DOHH2 (cell line): ENCODE measurements around the gene SERPINE3.

Experiments used
- H3F3A ChIP-seq: fragments of 200-600 bp; sonication (generic), shearing (Covaris generic); 2 replicates; pipeline ENCODE4 v1.6.0; 2016; ENCODE audit warnings: antibody characterized with exemption, mild to moderate bottlenecking; ENCODE audit not compliant: control insufficient read depth, insufficient read depth
- H3K27ac ChIP-seq: fragments of 200-600 bp; sonication (generic); 2 replicates; pipeline ENCODE4 v1.5.1; 2014; ENCODE audit warnings: low read depth, mild to moderate bottlenecking, low read length, moderate library complexity
- H3K27me3 ChIP-seq: fragments of 200-600 bp; sonication (generic); 2 replicates; pipeline ENCODE4 v1.6.1; 2014; ENCODE audit warnings: mild to moderate bottlenecking, low read length, mixed read lengths; ENCODE audit not compliant: control insufficient read depth
- H3K36me3 ChIP-seq: fragments of 200-600 bp; sonication (generic); 2 replicates; pipeline ENCODE4 v1.6.1; 2014; ENCODE audit warnings: mild to moderate bottlenecking, low read length, moderate library complexity, mixed read lengths; ENCODE audit not compliant: control insufficient read depth
- H3K4me1 ChIP-seq: fragments of 200-600 bp; sonication (generic); 2 replicates; pipeline ENCODE4 v1.6.1; 2014; ENCODE audit warnings: mild to moderate bottlenecking, low read length, mixed read lengths; ENCODE audit not compliant: control insufficient read depth
- H3K4me2 ChIP-seq: fragments of 200-600 bp; sonication (generic); 2 replicates; pipeline ENCODE4 v1.6.0; 2014; ENCODE audit warnings: mild to moderate bottlenecking, low read length, moderate library complexity
- H3K4me3 ChIP-seq: fragments of 200-600 bp; sonication (generic); 2 replicates; pipeline ENCODE4 v1.5.1; 2014; ENCODE audit warnings: mild to moderate bottlenecking, low read length, mixed read lengths
- H3K79me2 ChIP-seq: fragments of 200-600 bp; sonication (generic); 2 replicates; pipeline ENCODE4 v1.6.1; 2014; ENCODE audit warnings: mild to moderate bottlenecking, low read length, mixed read lengths; ENCODE audit not compliant: control insufficient read depth
- H3K9me2 ChIP-seq: fragments of 200-600 bp; sonication (generic); replicated peaks from 2 replicates; pipeline ENCODE4 v1.6.1; 2014; ENCODE audit warnings: mild to moderate bottlenecking, low read length, mixed read lengths; ENCODE audit not compliant: control insufficient read depth
- H3K9me3 ChIP-seq: fragments of 200-600 bp; sonication (generic); 2 replicates; pipeline ENCODE4 v1.6.1; 2014; ENCODE audit warnings: antibody characterized with exemption, low read length, mixed read lengths; ENCODE audit not compliant: control insufficient read depth, insufficient read depth
- H4K20me1 ChIP-seq: fragments of 200-600 bp; sonication (generic); 2 replicates; pipeline ENCODE4 v1.6.0; 2014; ENCODE audit warnings: low read depth, mild to moderate bottlenecking, antibody characterized with exemption, low read length, moderate library complexity; ENCODE audit not compliant: control insufficient read depth, insufficient read depth
- CTCF ChIP-seq: fragments of 200-600 bp; sonication (generic); IDR thresholded peaks from one replicate; pipeline ENCODE4 v1.5.1; 2014; ENCODE audit warnings: antibody characterized with exemption, mild to moderate bottlenecking, low read depth, low read length; ENCODE audit not compliant: poor library complexity, severe bottlenecking
- EZH2phosphoT487 ChIP-seq: fragments of 200-600 bp; sonication (generic); IDR thresholded peaks from 2 replicates; pipeline ENCODE4 v1.6.1; 2017; ENCODE audit warnings: borderline replicate concordance, mild to moderate bottlenecking, antibody characterized with exemption, low read length, moderate library complexity, mixed read lengths

The SERPINE3 gene

GRCh38 chr13:51373451-51373850 lies 34.0 kb downstream of the SERPINE3 start:
- Histone ChIP-seq H3K4me2 (no peak overlapping the region), H3K4me3 (no peak overlapping the region), H3F3A (no peaks in the 10 kb centered on the region), H3K4me1 (no peaks in the 10 kb centered on the region), H3K27me3 (no peaks in the 10 kb centered on the region), H3K36me3 (peaks cover 71% of the 10 kb centered on the region), H3K27ac (no peak overlapping the region), H3K9me2 (no peaks in the 10 kb centered on the region), H4K20me1 (no peaks in the 10 kb centered on the region), H3K79me2 (no peaks in the 10 kb centered on the region), H3K9me3 (no peaks in the 10 kb centered on the region)
- no peak for TF ChIP-seq CTCF

GRCh38 chr13:51380269-51380668 lies 40.8 kb downstream of the SERPINE3 start:
- no peak overlapping the region for H3K4me2 ChIP-seq
- no peaks in the 10 kb centered on the region for H3K9me2 ChIP-seq
- no peaks in the 10 kb centered on the region for H3K4me1 ChIP-seq
- H3K27me3 ChIP-seq: no peaks in the 10 kb centered on the region
- peaks cover 47% of the 10 kb centered on the region for H3K36me3 ChIP-seq
- no peak overlapping the region for H3K27ac ChIP-seq
- H3K9me3 ChIP-seq: no peaks in the 10 kb centered on the region
- H4K20me1 ChIP-seq: no peaks in the 10 kb centered on the region
- no peaks in the 10 kb centered on the region for H3K79me2 ChIP-seq
- no peaks in the 10 kb centered on the region for H3F3A ChIP-seq
- TF ChIP-seq CTCF: no peak
- no peak for TF ChIP-seq EZH2phosphoT487
- H3K4me3 ChIP-seq: no peak overlapping the region

GRCh38 chr13:51385114-51385513 lies 45.6 kb downstream of the SERPINE3 start:
- peaks cover 24% of the 10 kb centered on the region for H3K36me3 ChIP-seq
- no peaks in the 10 kb centered on the region for H3F3A ChIP-seq
- no peaks in the 10 kb centered on the region for H4K20me1 ChIP-seq
- no peaks in the 10 kb centered on the region for H3K9me2 ChIP-seq
- H3K4me3 ChIP-seq: no peak overlapping the region
- no peaks in the 10 kb centered on the region for H3K79me2 ChIP-seq
- H3K4me2 ChIP-seq: no peak overlapping the region
- no peak overlapping the region for H3K27ac ChIP-seq
- H3K27me3 ChIP-seq: no peaks in the 10 kb centered on the region
- no peaks in the 10 kb centered on the region for H3K4me1 ChIP-seq
- no peak for TF ChIP-seq EZH2phosphoT487
- no peak for TF ChIP-seq CTCF
- no peaks in the 10 kb centered on the region for H3K9me3 ChIP-seq

- Histone ChIP-seq H3K27me3 (no peaks in the 10 kb centered on the region), H3K36me3 (peaks cover 11% of the 10 kb centered on the region), H3K4me2 (no peak overlapping the region), H4K20me1 (no peaks in the 10 kb centered on the region; the same call in 1 of the 2 replicates), H3K4me3 (no peak overlapping the region), H3K79me2 (peaks cover 29% of the 10 kb centered on the region), H3K4me1 (peaks cover 6% of the 10 kb centered on the region), H3K9me2 (no peaks in the 10 kb centered on the region), H3K27ac (no peak overlapping the region), H3F3A (no peaks in the 10 kb centered on the region), H3K9me3 (no peaks in the 10 kb centered on the region)
- TF ChIP-seq CTCF (no peak), EZH2phosphoT487 (no peak)
Observed at GRCh38 chr13:51394724-51395123, 55.2 kb downstream of the SERPINE3 start.
